ENCODE results near the gene PTPRF.
"Not testable (repeated sequence)": the region's sequence is repeated elsewhere in the genome, so short reads cannot be mapped to it uniquely, and the experiment has no call there.

Gene PTPRF

DNA sequence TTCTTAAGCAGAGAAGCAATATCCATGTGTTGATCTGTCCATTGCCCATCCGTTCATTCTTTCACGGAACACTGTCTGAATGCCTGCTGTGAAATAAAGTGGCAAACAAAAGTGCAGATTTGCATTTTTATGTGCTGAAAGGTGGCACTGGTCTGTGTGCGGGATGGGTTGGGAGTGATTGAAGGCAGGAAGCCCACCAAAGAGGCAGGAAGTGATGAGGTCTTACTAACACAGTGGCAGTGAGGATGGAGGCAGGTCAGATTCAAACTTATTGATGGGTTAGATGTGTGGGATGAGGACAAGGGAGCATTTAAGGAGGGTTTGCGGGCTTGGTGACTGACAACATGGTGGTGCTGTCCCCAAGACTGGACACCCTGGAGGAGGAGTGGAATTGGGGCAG, 8.3 kb downstream of the PTPRF start:
- DNase-seq: no peak

DNA sequence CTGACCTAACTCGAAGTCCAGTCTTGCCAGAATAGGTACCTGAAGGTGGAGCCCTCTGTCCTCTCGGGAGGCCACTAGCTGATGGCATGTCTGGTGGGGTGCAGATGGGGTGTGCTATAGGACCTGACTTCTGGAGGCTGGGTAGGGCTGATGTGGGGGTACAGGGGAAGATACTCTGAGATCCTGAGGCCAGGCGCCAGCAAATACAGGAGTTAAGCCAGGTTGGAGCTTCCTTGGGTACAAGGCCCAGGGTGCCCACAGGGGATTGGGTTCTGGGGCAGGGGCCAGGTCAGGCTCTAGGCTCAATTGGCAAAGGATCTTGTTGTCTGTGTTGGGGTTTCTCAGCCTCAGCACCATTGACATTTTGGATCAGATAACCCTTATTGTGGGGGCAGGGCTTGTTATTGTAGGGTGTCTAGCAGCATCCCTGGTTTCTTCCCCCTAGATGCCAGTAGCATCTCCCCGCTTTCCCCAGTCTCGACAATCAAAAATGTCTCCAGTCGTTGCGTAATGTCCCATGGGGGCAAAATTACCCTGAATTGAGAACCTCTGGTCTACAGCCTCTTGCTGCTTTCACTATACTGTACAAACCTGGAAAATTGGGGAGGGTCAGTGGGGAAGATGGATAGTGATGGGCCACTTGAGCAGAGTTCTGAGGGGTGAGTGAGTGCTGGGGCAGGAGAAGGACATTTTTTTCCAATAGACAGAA, 9.2 kb downstream of the PTPRF start:
- DNase-seq: no peak

DNA sequence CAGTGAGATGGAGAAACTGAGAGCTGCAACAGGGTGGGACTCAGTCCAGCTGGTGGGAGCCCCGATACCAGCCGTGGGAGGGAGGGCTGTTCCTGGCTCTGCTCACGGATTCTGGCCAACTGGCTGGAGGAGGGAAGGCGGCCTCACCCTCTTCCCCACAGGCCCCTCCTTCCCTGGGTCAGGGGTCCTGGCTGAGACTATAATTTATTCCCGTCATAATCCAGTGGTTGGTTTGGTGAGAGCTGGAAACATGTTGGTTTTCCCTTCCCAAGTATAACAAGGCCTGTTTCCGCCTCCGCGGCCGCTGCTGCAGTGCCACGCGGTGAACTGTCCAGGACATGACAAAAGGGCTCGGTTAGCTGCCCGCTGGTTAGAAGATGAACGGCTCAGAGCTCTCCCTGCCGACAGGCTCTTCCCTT, 10.0 kb downstream of the PTPRF start:
- DNase-seq: no peak

DNA sequence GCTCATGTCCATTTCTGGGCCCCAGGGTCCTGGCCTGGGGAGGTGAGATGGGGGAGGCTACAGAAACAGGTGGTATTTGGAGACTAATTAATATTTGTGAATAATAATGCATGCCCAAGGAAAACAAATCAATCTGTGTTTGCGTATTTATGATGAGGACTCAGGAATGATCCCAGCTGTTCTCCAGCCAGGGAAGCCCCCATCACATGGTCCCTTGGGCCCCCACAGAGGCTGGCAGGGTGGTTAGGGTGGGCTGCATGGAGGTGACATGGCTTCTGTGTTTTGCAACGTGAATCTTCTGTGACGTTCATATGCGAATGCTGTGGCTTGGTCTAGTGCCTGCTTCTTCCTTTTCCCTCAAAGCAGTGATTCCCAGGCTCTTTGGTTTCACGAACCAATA, 10.5 kb downstream of the PTPRF start:
- no peak for DNase-seq

DNA sequence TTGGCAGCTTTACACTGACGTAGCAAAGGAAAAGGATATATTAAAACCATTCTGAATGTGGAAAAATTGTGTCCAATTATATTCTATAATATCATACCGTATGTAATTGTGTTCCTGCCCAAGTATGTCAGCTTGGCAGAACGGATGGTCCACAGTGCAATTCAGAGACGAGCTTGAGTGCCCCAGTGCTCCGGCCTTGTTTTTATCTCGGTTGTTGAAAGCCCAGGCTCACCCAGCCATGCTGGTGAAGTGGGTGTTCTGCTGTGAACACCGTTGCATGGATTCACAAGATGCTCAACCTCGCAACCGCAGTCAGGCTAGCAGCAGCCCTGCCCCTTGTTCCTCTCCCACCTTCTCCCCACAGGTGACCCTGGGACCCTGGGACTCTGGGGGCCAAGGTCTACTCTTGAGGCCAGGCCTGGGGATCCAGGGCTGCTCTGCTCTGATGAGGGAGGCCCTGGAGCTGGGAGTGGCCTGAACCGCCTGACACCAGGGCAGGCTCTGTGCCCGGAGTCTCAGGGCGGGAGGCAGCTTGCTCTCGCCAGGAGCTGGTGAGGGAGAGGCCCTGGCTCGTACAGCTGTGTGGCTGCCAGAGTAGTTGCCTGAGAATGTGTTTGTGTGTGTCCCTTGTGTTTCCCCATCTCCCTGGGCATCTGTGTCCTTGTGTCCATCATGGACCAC, 11.2 kb downstream of the PTPRF start:
- no peak for DNase-seq

DNA sequence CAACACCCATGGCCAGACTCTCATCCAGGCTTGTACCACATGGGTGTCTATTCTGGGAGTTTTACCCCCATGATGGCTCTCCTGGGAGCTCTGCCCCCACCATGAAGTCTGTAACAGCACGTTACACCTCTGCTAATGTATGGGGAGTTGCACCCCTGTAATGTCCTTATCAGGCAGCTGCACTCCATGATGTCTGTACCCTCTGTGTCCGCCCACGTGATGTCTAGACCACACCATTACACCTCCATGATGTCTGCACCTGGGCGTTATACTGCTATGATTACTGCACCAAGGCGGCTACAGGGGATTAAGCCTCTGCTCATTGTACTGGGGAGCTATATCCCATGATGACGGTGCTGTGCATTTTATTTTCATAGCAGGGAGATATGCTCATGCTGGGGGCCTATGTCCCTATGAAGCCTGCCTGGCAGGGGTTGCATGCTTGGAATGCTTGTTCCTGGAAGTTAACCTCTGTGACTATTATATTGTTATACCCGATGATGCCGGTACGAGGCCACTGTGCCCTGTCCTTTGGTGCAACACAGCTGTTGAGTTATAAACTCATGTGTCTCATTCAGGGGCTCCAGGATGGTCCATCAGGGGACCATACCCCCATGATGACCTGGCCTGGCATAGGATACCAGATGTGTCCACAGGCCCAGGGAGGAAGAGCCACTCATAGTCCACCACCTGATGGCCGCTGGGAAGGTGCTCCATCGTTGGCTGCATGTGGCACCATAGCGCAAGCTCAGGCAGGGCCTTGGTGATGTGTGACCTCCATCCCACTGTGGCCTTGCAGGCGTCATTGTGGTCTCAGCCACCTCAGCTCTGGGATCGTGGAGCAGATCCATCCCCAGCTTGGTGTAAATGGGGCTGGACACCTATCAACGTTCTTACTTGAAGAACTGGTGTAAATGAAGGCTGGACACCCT, 12.1 kb downstream of the PTPRF start:
- DNase-seq: no peak

DNA sequence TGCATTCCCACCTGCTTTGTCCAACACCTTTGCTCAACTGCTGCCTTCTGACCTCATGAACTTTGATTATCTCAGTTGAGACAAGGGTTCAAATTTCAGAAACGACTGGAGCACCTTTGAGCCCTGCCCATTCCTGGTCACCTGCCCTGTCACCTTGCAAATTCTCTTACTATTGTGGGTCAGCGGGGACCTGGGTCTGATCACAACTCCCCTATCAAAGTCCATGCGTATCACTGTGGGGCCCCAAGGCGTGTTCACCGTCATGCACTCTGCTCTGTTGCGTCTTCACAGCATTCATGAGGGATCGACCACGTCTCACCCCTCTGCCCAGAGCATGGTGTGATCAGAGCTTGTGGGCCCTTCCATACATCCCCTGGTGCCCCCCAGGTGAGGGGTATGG, 12.9 kb downstream of the PTPRF start:
- DNase-seq: no peak

DNA sequence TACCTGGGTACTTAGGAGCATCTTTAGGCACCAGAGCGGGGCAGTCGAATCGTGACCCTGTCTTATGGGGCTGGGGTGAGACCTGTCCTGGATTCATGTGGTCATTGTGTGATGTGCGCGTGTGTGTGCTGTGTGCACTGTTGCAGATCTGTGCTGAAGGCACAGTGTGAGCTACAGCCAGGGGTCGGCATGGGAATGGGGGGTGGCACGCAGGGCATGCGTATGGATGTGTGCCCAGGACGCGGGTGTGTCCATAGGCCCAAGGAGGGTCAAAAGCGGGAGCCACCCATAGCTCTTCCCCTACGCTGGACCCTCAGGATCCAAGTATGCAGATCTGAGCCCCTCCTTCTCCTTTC, 14.6 kb downstream of the PTPRF start:
- no peak for DNase-seq

DNA sequence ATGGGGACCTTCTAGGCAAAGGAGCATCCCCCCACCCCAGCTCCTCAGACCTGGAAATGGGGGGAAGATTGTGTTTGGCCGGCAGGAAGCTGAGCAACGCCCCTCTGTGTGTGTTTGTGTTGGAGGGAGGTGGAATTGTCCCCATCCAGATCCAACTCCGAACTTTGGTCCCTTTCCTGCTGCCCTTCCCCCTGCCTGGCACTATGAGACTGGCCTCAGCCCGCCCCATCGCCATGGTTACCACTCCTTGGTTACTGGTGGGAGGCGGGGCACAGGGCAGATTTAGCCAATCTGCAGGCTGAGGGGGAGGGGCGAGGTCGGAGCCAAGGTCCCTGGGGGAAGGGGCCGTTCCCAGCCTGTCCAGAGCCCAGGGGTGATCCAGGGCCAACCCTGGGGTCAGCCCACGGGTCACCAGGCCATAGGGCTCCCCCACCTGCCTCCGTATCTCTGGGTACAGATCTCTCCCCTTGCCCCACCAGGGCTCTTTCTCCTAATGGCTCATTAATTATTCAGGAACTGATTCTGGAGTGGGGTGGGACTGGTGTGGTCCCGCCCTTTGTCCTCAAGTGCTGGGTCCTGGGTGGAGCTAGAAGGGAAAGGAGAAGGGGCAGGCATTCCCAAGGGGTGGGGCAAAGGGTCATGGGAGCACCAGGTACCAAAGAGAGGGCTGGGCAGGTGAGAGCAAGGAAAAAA, 15.2 kb downstream of the PTPRF start:
- no peak for DNase-seq

DNA sequence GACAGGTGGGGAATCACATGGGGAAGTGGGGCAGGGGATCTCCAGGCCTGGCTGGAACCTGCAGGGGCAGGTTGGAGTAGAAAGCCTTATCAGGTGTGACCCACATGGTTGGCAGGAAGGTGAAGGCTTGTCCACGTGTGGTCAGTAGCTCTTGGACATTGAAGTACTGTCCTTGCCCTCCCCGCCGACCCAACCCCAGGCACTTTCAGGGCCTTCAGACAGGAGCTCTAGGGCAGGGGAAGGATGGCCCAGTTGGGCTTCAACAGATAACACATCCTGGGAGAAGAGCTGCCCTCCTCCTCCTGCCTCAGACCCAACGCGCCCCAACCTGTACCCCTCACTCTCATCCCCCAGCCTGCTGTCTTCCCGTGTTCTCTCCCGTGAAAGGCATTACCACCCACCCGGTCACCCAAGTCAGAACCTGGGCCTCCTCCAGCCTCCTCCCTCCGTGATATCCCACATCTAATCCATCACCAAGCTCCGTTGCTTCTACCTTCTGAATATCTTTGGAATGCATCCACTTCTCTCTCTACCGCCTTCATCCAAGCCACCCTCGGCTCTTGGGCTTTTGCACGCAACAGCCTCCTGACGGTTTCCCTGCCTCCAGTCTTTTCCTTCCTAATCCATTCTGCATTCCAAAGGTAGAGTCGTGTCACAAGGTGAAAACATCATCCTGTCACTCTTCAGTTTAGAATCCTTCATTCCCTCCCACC, 15.9 kb downstream of the PTPRF start:
- DNase-seq: no peak

DNA sequence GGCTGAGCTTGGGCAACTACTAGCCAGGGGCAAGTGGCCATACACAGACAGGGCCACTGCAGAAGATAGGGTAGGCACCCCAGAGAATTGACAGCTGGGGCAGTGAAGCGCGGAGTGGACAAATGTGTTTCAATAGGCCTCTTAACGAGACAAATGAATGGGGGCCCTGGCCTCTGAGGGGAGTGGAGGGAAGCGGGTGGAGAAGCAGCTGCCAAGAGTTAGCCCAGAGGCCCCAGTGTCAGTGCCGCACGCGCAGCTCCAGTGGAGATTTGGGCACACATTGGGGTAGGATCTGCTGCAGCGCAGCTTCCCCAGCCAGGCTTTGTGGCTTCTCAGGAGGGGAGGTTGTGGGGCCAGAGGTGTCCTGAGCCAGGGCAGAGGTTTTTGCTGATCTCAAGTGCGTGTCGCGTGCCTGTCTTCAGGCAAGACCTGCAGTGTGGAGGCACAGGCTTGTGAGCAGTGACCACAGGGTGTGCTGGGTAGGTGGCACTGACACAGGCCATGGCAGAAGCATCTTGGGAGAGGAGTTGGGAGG, 16.9 kb downstream of the PTPRF start:
- DNase-seq: no peak

DNA sequence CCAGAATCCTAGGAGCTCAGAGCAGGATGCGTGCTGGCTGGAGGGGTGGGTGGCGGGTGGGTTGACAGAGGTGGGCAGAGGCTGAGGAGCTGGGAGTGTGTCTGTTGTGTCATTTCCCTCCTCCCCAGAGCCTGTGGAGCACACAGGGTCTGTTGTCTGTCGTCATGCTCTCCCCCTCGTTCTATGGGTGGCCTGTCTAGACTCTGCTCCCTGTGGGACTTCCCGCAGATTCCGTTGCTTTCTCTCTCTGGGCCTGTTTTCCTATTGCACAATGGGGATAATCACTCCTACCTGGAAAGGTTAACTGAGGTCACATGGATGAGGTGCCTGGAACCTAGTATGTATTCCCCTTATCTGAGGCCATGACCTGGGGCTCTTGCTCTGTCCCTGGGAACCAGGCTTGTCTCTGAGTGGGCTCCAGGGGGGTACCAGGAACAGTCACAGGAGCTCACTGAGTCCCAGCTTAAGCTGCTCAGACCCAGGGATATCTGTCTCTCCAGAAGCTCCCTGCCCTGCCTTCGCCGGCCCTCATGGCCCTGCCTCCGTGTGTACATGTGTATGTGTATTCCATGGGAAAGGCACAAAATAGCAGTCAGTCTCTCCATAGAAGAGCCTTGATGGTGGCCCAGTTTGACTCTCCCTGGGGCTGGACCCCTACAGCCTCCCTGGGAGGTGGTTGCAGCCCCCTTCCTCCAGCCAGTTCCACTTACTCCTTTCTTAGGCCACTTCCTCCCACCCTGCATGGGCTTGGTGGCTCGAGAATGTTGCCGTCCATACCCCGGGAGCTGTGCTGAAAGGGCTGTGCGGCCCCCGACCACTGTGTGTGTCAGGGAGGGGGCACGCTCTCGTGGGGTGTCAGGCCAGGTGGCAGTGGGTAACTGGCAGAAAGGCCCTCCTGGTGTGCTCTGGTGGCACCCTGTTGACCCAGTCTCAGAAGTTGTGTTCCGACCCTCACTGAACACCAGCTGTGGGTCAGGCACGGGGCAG, 17.9 kb downstream of the PTPRF start:
- no peak for DNase-seq

DNA sequence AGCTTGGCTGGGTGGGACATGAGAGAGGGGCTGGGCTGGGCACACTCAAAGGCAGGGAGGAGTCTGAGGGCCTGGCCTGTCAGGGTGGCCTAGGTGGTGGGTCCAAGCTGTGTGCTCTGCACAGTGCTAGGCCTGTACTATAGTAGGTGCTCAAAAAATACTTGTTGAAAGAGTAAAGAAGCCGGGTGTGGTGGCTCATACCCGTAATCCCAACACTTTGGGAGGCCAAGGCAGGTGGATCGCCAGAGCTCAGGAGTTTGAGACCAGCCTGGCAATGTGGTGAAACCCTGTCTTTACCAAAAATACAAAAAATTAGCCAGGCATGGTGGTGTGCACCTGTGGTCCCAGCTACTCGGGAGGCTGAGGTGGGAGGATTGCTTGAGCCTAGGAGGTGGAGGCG, 18.7 kb downstream of the PTPRF start:
- not testable (repeated sequence) for DNase-seq

DNA sequence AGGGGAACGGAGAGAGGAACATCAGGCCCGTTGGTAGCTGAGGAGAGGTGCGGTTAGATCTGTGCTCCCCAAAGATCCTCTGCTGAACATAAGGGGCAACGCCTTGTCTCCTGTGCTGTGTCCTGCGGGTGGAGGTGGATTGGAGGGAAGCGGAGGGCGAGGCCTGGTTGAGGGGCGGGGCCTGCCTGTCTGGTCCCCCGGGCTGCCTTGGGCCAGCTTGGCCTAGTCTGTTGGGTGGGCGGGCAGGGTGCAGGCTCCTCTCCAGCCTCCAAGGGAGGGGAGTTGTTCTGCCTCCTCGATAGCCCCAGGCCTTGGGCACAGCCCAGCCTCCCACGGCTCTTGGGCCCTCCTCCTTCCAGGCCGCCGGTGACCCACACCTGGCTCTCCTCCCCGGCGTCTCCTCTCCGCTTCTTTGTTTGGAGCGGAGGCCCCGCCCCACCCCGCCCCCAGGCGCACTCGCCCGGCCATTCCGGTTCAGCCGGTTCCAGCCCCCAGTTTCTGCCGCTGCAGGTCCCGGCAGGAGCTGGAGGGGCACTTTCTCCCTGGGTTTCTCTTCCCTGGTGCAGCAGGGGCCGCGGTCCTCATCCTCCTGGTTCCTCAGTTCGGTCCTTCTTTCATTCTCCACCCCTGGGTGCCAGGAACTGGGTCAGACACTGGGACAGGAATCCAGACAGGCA, 19.4 kb downstream of the PTPRF start:
- no peak for DNase-seq

DNA sequence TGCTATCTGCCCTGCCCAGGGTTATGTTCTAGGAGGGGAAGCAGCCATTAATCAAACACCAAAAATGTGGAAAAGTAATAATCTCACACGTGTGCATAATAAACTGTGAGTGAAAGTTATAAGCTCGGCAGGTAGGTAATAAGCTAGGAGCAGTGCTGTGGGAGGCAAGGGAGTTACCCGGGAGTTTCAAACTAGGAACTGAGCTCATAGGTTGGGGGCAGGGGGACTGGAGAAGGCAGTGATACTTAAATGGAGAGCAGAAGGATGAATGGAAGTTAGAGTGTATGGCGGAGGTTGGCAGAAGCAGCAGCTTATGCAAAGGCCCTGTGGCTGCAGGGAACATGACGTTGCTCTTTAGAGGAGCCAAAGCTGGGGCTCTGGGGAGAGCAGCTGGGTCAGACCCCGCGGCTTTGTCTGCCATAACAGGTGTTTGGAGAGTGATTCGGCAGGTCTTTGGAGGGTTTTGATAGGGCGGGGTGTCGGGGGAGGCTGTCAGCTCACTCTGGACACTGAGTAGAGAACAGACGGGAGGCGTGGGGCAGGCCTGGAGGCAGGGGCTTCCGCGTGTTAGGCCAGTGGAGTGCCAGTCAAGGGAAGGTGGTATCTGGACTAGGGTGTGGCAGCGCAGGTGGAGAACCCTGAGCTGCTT, 20.0 kb downstream of the PTPRF start:
- no peak for DNase-seq

DNA sequence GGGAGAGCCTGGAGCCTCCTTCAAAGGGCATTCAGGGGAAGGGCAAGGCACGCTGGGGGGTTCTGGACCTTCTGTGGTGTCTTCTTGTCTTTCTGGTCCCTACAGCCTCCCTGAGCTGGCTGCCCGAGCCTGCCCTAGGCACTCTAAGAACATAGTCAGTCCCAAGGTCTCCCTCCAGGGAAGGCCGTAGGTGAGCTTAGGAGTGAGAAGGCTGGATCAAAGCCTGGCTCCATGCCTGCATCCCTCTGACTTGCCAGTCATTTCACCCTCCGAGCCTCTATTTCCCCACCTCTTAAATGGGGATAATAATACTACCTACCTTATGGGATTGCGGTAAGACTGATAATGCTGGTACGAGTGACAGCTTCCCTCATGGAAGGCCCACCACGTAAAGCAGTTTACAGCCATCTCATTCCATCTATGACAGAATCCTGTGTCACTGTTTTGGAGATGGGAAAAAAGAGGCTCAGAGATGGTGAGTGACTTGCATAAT, 20.8 kb downstream of the PTPRF start:
- DNase-seq: no peak

DNA sequence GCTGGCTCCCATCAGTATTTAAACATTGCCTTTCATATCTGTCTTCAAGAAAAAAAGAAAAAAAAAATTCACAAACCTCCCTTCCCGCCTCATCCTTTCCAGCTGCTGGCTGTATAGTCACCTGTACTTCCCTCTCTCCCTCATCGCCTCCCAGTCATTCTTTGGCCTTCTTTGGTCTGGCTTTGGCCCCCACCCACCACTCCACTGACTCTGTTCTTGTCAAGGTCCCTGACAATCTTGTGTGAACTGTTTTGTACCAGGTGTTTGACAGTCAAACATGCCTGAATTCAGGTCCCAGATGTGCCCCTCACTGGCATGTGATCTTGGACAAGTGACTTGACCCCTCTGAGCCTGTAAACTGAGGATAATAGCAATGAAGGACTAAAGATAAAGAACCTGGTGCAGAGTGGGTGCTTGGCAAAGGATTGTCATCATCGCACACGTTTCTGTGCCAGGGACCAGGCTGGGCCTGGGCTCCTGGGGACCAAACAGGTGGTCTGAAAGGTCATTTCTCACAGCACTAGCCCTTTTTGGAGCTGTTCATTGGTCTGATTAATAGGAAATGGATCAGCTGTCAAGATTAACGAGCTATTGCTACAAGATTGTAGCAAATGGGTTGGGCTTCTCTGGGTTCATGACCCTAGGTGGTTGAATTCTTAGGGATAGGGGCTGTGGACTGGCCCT, 21.5 kb downstream of the PTPRF start:
- no peak for DNase-seq

DNA sequence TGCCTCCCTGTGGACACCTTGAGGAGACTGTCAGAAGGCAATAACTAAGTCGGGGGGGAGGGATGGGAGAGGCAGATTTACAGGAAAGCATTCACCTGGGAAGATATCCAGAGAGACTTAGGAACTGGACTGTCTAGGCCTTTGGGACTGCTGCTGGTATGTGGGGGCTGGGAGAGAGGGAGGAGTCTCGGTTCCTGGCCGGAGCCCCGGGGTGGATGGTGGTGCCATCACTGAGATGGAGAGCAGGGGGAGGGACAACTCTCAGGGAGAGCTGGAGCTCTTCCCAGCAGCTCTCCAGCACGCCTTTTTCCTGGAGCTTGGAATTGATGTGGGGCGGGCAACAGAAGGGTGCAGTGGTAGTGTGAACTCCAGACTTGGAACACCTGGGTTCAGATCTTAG, 22.1 kb downstream of the PTPRF start:
- no peak for DNase-seq

DNA sequence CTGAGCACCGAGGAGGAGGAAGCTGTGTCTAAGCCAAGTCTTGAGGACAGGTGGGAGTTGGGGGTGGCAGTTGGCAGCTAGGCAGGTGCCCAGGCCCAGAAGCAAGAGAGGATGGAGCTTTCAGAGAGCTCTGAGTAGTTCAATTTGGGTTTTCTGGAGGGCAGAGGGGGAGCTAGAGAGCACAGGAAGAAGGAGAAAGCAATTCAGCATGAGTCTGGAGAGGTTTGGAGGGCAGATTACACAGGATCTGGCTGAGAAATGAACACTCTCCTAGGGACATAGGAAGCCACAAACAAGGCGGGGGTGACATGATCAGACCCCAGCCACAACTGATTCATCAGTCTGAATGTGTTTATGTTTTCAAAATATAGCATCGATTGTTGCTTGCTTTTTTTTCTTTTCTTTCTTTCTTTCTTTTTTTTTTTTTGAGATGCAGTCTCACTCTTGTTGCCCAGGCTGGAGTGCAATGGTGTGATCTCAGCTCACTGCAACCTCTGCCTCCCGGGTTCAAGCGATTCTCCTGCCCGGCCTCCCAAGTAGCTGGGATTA, 23.8 kb downstream of the PTPRF start:
- no peak for DNase-seq
